Lower leg skin (tissue), 4 donors: ENCODE measurements around the gene SLC66A3. TPM values are rescaled to one million over a fixed set of nuclear protein-coding genes. Genes with fewer than 3 reads are reported as not detected.

Source experiments
- DNase-seq, 2 donors: peaks; one replicate each; pipeline ENCODE4 v3.0.0-alpha.2; 2019; ENCODE audit warnings: low spot score in 2 of 2
- H3K4me3 ChIP-seq: fragments of 200-600 bp; sonication (generic); 2 replicates; pipeline ENCODE4 v1.5.1; 2017; ENCODE audit warnings: mild to moderate bottlenecking, low read depth; ENCODE audit not compliant: poor library complexity, severe bottlenecking
- POLR2A ChIP-seq, 2 donors: fragments of 450-650 bp; IDR thresholded peaks; one replicate each; pipeline ENCODE4 v1.6.1; 2016 to 2017; ENCODE audit warnings: antibody characterized with exemption in 2 of 2, mild to moderate bottlenecking in 1 of 2, moderate library complexity in 1 of 2
- WGBS, 2 donors: methylation state at CpG; one replicate each; pipeline ENCODE4 v1.1.5; 2018; 5-methylcytosine and 5-hydroxymethylcytosine counted together
- intact Hi-C: fragments of 100-400 bp; cut with DNase I; formaldehyde crosslinking; loops from one replicate; pipeline ENCODE4 v1.15.0; 2023; ENCODE audit warnings: low total_unique reads
- total RNA-seq, 4 donors: library from RNA; depleted of rRNA; stranded (reverse); fragments of >200 nt; gene quantifications; one replicate each; pipeline ENCODE4 v1.1.0, GENCODE V29; 2016
- TF ChIP-seq, protein P1 (sequence below), 3 donors: fragments of 450-650 bp; IDR thresholded peaks; one replicate each; pipeline ENCODE4 v1.5.1; 2016; ENCODE audit warnings: antibody characterized with exemption in 3 of 3, mild to moderate bottlenecking in 3 of 3, moderate library complexity in 2 of 3

SLC66A3 gene
- total RNA-seq, 4 donors from 2014 or later = 12.7 to 37.4 (median 22.0) TPM

DNA sequence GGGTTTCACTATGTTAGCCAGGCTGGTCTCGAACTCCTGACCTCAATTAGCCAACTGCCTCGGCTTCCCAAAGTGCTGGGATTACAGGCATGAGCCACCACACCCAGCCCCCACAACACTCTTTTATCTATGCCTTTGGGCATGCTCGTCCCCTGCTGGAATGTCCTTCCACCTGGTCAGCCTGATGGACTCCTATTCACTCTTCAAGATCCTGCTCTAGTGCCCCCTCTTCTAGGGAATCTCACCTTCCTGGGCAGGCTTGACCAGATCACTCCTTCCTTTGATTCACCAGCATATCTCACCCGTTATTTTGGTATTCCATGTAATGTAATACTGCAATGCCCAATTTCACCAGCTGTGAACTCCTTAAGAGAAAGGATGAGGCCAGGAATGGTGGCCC is 13.9 kb upstream of the SLC66A3 start:
- 76 to 88% methylated on average over 4 of the region's 4 CpGs for WGBS, 2 donors

DNA sequence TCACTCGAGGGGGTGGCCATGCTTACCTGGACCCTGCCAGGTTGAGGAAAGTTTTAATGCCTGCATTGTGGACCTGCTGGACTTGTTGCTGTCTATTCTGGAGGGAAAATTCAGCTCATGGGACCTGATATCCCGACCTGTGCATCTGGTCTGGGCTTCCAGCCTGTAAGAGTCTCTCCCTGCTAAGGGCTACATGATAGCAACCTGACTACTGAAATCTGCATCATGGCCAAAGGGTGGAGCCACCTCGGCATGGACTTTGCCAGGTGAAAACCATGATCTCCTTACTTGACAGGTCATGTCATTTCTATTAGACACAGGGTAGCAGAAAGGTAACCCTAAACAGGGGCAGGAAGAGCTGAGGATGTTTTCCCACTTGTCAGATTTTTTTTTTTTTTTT is 12.9 kb upstream of the SLC66A3 start:
- WGBS, 2 donors = 55 to 59% methylated on average over 3 of the region's 3 CpGs
- intact Hi-C loops = no loop called here
- no peak overlapping the region for H3K4me3 ChIP-seq
- TF ChIP-seq, protein P1, sequence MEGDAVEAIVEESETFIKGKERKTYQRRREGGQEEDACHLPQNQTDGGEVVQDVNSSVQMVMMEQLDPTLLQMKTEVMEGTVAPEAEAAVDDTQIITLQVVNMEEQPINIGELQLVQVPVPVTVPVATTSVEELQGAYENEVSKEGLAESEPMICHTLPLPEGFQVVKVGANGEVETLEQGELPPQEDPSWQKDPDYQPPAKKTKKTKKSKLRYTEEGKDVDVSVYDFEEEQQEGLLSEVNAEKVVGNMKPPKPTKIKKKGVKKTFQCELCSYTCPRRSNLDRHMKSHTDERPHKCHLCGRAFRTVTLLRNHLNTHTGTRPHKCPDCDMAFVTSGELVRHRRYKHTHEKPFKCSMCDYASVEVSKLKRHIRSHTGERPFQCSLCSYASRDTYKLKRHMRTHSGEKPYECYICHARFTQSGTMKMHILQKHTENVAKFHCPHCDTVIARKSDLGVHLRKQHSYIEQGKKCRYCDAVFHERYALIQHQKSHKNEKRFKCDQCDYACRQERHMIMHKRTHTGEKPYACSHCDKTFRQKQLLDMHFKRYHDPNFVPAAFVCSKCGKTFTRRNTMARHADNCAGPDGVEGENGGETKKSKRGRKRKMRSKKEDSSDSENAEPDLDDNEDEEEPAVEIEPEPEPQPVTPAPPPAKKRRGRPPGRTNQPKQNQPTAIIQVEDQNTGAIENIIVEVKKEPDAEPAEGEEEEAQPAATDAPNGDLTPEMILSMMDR (IDR thresholded peaks at IDR 0.05) = no peak
- no peak for TF ChIP-seq POLR2A (IDR thresholded peaks at IDR 0.05)
- no peak for DNase-seq

More for the DNA sequence above, 13.9 kb upstream of the SLC66A3 start:
- TF ChIP-seq, protein P1 (IDR thresholded peaks at IDR 0.05) = no peak
- no peak for TF ChIP-seq POLR2A (IDR thresholded peaks at IDR 0.05)
- no peak for DNase-seq
- no peak overlapping the region for H3K4me3 ChIP-seq
- intact Hi-C loops = no loop called here

DNA sequence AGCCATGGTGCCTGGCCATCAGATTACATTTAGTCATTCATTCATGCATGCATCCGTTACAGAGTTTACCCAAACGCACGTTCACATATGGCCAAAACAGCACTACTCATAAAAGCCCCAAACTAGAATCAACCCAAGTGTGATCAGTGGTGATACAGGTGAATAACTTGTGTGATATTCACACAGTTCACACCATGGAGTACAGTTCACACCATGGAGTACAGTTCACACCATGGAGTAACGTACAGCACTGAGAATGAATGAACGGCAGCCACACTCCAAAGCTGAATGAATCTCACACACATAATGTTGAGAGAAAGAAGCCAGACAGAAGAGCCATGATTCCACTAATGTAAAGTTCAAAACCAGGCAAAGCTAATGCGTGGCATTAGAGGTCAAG is 12.3 kb upstream of the SLC66A3 start:
- WGBS, 2 donors = 76 to 85% methylated on average over 6 of the region's 6 CpGs
- no peak for DNase-seq
- intact Hi-C loops = no loop called here
- TF ChIP-seq, protein P1 (IDR thresholded peaks at IDR 0.05) = no peak
- no peak for TF ChIP-seq POLR2A (IDR thresholded peaks at IDR 0.05)
- H3K4me3 ChIP-seq = no peak overlapping the region

DNA sequence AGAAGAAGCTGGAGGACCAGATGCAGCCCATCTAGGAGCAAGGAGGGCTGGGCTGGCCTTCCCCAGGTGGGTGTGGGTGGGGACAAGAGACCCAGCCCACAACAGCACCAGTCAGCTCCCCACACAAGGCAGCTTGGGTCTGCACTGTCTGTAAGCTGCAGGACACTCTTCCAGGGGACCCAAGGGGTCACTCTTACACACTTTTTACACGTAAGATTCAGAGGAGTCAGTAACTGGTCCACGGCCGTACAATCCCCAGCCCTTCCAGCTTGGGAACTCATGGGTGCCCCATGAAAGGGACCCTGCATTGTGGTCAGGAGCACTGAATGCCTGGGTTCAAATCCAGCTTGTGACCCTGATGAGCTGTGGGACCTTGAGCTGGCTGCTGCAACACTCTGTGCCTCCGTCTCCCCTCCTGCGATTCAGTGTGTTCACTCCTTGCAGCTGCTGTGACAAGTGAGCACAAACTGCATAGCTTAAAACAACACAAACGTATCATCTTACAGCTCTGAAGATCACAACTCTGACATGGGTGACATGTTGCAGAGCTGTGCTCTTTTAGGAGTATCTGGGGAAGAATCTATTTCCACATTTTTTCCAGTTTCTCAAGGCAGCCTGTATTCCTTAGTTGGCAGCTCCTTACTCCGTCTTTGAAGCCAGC is 11.1 kb upstream of the SLC66A3 start:
- WGBS, 2 donors = 86 to 89% methylated on average over 7 of the region's 7 CpGs
- no peak overlapping the region for H3K4me3 ChIP-seq
- intact Hi-C loops = no loop called here
- TF ChIP-seq, protein P1 (IDR thresholded peaks at IDR 0.05) = no peak
- TF ChIP-seq POLR2A (IDR thresholded peaks at IDR 0.05) = no peak
- DNase-seq = no peak

DNA sequence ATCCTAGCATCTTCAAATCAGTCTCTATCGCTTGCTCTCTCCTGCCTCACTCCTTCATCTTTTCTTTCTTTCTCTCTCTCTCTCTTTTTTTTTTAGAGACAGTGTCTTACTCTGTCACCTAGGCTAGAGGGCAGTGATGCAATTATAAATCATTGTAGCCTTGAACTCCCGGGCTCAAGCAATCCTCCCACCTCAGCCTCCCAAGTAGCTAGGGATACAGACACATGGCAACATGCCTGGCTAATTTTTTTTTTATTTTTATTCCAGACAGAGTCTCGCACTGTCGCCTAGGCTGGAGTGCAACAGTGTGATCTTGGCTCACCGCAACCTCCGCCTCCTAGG is 10.6 kb upstream of the SLC66A3 start:
- intact Hi-C loops = no loop called here
- no peak overlapping the region for H3K4me3 ChIP-seq
- TF ChIP-seq, protein P1 (IDR thresholded peaks at IDR 0.05) = no peak
- no peak for TF ChIP-seq POLR2A (IDR thresholded peaks at IDR 0.05)
- no peak for DNase-seq
- 87% methylated on average over 6 of the region's 6 CpGs for WGBS, 2 donors

DNA sequence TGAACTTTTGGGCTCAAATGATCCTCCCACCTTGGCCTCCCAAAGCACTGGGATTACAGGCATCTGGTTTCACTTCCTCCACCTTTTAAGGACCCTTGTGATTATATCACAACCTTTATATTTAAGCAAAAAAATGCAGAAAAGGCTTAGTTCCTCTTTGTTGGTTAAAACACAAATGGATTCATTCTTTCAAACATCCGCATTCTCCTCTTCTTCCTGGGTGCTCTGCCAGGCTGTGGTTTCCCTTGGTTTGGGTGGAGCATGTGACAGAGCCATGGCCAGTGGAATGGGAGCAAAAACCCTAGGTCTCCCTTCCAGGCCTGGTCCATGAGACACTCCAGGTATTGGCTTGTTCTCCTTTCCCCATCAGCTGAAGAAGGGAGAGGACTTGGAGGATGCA is 9.9 kb upstream of the SLC66A3 start:
- intact Hi-C loops = no loop called here
- TF ChIP-seq, protein P1 (IDR thresholded peaks at IDR 0.05) = no peak
- no peak for TF ChIP-seq POLR2A (IDR thresholded peaks at IDR 0.05)
- no peak for DNase-seq
- H3K4me3 ChIP-seq = no peak overlapping the region
- 73 to 77% methylated on average over 1 of the region's 1 CpG for WGBS, 2 donors
